Stimulated activated CD8-positive, alpha-beta memory T cell treated with anti-CD3 and anti-CD28 coated beads, Interleukin-4, amount 100 ng/mL, for 4 hours (primary cell): ENCODE data around the gene SHMT2.

Experiments
- DNase-seq, 2 donors: peaks; one replicate each; pipeline ENCODE4 v3.0.0-alpha.2; 2020; ENCODE audit warnings: low read depth in 2 of 2, low spot score in 1 of 2

SHMT2 gene

GRCh38 chr12:57225680-57226210 lies 3.8 kb upstream of the SHMT2 start:
- no peak for DNase-seq

DNA sequence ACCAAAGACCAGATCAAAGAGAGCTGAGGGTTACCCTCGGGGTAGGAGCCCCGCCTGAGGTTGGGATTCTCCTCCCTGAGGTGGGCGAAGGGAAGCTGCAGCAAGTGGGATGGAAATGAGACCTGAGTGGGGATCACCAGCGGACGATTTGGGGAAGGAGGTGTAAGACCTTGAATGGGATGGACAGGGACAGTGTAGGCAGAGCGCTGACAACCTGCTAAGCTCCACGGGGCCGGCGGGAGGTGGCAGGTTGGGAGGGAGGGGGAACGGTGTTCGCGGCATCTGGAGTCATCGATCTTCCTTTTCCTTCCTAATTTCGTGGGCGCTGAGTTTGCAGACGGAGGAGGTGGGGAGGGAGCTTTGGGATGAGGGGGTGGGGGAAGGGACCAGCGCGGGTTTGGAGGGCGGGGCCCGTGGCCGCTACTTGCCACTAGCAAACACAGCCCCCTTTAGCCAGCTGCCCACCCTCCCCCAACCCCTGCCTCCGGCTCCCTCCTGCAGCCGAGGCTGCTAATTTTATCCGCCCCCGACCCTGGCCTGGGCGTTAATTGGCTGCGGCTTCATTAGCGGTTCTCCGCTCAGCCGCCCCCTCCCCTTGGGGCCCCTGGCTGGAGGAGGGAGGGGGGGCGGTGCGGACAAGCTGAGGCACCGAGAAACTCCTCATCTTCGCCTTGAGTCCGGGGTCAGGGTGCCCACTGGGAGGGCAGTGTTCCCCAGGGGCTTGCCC lies 2.8 kb upstream of the SHMT2 start:
- DNase-seq: no peak

DNA sequence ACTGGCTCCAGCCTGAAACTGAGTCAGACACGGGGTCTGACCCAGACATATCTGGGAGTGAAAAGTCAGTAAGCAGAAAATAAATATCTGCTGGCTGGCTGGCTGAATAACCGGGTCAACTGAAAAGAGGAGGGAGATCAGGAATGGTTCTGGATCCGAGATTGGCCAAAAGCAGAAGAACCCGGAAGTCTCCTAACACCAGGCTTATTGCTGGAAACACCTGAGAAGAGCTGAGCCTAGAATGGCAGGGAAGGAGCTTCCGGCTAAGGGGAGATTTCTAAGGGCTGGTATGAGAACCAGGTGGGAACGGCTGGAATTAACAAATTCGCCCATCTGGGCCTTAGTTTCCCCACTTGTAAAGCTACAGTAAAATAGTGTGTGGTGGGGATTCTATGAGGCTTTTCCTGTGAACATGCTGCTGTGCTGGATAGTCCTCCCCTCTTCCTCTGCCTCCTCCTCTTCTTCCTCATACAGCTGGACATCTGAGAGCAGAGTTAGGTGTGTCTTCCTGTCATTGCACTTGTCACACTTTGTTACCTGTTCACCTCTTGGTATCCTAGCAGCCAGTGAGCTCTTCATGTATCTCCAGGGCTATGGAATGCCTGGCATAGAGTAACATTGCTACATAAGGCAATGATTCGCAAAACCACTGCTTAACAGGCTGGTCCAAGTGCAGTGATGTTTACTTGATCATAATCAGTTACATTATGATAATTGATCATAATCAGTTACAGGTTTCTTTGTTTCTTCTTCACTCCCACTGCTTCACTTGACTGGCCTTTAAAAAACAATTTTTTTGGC lies 2.0 kb upstream of the SHMT2 start:
- no peak for DNase-seq

DNA sequence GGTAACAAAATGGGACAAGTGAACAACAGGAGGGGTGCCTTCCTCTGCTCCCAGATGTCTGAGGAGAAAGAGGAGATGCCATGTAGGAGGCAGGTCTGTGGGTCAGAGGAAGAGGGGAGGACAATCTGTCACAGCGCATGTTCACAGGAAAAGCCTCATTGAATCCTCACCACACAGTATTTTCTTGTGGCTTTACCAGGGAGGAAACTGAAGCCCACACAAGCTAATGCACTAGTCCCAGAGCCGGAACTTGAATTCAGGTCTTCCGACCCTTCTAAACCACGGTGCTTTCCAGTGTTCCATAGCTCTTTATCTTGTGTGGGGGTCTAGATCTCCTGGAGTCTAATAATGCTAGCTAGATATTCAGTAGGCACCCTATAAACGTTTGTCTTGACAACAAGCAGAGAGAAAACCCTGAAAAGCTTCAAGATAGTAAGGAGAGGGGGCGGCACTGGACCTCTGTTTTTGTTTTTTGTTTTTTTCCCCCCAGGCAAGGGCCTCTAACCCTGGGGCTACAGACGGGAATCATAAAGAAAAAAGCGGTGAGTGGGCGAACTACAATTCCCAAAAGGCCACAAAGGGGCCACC lies 371 bp upstream of the SHMT2 start:
- DNase-seq: no peak

DNA sequence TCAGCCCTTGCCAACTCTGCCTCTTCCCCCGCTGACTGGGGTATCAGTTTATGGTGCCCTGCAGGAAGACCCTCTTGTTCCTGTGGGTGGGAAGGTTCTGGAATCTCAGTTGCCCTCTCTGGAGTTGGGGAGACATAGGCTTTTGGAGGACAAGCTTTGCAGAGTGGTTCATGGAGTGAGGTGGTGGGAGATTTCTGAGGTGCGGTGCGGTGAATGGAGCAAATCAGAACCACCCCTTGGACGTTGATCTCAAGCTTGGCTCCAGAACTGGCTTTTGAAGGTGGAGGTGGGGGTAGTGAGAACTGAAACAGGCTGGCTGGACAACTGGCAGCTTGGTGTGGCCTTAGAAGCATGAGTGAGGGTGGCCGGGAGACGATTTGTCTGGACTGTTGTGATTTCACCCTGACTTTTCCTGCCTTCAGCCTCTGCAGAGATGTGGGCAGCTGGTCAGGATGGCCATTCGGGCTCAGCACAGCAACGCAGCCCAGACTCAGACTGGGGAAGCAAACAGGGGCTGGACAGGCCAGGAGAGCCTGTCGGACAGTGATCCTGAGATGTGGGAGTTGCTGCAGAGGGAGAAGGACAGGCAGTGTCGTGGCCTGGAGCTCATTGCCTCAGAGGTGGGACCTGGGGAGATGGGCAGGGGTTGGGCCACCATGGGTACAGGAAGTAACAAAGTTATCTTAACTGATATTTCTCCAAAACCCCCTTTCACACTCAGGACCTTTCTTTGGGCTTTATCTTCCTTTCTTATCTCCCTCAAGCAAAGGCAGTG lies 1.1 kb downstream of the SHMT2 start:
- no peak for DNase-seq

- DNase-seq: no peak
Measured at GRCh38 chr12:57231276-57232021, 1.9 kb downstream of the SHMT2 start.

- DNase-seq: no peak
Measured at GRCh38 chr12:57232156-57232756, 2.7 kb downstream of the SHMT2 start.

DNA sequence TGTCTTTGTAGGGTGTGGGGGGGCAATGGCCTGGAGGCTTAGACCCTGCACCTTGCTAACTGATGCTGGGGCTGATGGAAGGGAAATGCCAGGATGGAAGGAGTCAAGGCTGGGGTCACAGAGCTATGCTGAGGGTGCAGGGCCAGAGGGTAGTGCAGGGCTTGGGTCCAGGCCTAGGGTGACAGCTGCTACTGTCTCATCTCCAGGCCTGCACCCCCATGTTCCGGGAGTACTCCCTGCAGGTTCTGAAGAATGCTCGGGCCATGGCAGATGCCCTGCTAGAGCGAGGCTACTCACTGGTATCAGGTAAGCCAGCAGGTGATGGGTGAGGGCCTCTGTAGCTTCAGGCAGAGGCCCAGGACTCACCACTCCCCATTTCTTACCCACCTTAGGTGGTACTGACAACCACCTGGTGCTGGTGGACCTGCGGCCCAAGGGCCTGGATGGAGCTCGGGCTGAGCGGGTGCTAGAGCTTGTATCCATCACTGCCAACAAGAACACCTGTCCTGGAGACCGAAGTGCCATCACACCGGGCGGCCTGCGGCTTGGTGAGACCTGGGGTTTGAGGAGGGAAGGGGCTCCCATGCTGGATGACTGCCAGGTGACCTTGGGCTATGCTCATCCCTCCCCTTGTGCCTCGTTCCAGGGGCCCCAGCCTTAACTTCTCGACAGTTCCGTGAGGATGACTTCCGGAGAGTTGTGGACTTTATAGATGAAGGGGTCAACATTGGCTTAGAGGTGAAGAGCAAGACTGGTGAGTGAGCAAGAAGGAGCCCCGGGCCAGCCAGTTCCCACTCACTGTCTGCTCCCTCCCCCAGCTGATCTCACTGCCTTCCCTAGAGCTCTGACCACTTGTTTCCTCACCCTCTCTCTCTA lies 4.1 kb downstream of the SHMT2 start:
- no peak for DNase-seq

DNA sequence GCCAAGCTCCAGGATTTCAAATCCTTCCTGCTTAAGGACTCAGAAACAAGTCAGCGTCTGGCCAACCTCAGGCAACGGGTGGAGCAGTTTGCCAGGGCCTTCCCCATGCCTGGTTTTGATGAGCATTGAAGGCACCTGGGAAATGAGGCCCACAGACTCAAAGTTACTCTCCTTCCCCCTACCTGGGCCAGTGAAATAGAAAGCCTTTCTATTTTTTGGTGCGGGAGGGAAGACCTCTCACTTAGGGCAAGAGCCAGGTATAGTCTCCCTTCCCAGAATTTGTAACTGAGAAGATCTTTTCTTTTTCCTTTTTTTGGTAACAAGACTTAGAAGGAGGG lies 4.7 kb downstream of the SHMT2 start:
- no peak for DNase-seq

- no peak for DNase-seq
Measured at GRCh38 chr12:57234571-57235016, 5.1 kb downstream of the SHMT2 start.

GRCh38 chr12:57235017-57235727 lies 5.7 kb downstream of the SHMT2 start:
- no peak for DNase-seq

DNA sequence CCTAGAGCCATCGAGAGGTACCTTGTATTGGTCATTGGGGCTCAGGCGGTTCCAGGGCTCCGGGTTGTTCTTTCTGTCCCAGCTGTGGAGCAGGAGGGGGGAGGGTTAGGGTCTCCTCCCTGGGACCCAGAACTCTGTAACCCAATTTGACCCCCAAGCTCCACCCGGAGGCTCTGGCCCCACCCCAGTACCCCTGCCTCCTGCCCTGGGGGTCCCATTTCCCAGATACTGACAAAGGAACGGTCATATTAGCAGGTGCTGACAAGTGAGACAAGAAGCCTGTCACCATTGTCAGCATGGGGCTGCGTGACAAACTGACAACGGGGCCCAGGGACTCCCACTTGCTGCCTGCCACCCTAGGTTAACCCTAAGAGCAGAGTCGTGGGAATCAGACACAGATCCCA lies 6.2 kb downstream of the SHMT2 start:
- no peak for DNase-seq

- no peak for DNase-seq
Measured at GRCh38 chr12:57236201-57236924, 6.9 kb downstream of the SHMT2 start.

GRCh38 chr12:57236925-57237595 lies 7.5 kb downstream of the SHMT2 start:
- no peak for DNase-seq

GRCh38 chr12:57237596-57237931 lies 8.1 kb downstream of the SHMT2 start:
- no peak for DNase-seq

DNA sequence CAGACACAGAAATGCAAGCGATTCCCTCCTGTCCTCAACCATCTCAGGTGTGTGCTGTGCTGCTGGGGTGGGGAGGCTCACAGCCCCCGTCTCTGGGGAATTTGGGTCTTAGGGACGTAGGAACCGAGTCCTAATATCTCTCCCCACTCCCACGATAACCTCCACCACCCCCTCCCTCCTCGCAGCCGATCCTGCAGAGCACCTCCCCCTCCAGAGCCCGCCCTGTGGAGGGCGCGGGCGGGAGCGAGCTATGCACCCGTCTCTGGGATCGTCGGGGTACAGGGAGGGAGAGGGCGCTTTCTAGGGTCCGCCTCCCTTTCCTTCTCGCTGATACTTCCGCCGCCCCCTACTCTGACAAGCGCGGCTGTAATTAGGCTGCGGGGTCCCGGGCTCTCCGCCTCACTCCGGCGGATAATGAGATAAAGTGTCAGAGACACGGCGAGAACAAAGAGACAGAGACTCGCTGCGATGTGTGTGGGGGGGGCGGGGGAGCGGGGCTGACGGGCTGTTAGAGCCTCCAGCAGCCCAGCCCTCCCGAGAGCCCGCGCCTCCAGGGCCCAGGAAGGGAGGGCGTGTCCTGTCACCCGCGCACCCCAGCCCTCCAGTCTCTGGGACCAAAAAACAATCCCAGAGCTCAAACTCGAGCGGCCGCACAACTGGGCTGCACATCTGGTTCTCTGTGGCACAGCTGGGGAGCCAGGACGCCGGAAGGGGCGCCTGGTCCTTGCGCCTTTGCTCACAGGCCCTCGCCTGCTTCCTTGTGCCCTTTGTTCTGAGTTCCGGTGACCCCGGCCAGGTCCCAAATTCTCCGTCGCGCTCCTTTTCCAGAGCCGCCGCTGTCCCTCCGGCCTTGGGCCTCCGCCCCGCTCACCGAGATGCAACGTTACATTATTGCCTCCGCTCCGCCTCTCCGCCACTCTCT lies 8.7 kb downstream of the SHMT2 start:
- no peak for DNase-seq
